ENCODE measurements around the gene MREG.
"Not testable (repeated sequence)": the region's sequence is repeated elsewhere in the genome, so short reads cannot be mapped to it uniquely, and the experiment has no call there.

Gene MREG

DNA sequence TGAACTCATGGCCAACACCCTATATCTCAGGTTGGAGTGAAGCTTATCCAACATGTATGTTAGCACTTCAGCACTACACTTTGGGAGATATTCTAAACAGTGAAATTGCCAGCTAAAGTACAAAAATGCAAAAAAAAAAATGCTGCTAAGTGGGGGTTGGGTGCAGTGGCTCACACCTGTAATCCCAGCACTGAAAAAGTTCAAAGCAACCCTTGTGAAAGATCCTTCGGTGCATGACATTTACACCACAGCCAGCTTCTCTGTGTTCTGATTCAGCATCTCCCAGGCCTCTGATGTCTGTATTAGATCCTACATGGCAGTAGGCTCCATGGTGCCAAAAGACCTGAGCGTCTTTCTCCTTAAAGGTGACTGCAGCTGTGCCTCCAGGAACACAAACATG is 4.1 kb downstream of the MREG start:
- H3K27ac Mint-ChIP-seq: peak overlapping the region; percentile 33
- H3K27me3 Mint-ChIP-seq, ATAC-seq, H3K9me3 Mint-ChIP-seq: not testable (repeated sequence)
- peak overlapping the region; percentile 35 for H3K4me3 Mint-ChIP-seq
- H3K36me3 Mint-ChIP-seq: peaks cover 18% of the 10 kb centered on the region
- peaks cover 64% of the 10 kb centered on the region for H3K4me1 Mint-ChIP-seq

DNA sequence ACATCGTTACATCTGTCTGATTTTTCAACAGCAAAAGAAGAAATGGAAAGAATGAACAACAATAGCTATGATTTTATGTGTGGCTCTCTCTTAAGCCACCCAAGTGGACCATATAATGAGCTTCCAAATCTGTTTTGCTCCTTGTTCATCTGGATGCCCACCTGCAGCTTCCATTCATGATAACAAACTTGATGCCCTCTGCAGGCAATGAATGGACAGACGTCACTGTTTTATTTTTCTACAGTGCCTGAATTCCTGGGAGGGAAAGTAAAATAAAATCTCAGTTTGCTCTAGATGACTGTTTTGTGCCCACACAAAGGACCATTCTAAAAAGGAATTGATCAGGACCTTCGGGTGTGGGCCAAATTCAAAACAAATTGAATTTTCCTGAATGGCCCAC is 5.0 kb downstream of the MREG start:
- Mint-ChIP-seq H3K4me1 (peaks cover 72% of the 10 kb centered on the region), H3K9me3 (peaks cover 3% of the 10 kb centered on the region), H3K27me3 (no peaks in the 10 kb centered on the region), H3K4me3 (no peak overlapping the region), H3K36me3 (peaks cover 26% of the 10 kb centered on the region), H3K27ac (peak overlapping the region; percentile 33)
- no peak for ATAC-seq

DNA sequence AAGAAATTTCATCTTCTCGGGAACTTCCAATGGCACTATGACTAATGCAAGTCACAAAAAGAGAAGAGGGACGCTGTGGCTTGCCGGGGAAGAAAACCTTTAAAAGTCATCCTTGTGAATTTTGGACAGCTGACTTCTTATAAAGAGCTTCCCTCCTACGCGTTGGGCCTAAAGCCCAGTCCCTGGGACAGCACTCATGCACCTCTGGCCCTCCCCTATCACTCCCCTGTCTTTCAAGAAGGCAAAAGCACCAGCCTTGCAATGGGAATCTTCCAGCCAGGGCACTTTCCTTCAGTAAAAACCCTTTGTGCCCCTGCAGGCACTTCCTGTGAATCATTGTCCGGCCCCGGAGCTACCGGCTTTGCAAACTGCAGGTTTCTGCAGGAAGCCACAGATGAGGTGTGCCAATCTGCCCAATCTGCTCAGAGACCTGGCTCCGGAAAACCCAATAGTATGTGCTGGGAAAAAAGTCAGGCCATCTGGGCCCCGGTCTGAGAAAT is 7.1 kb downstream of the MREG start:
- Mint-ChIP-seq H3K4me3 (peak overlapping the region; percentile 76), H3K27me3 (no peaks in the 10 kb centered on the region), H3K4me1 (peaks cover 69% of the 10 kb centered on the region), H3K36me3 (peaks cover 27% of the 10 kb centered on the region), H3K27ac (no peak overlapping the region), H3K9me3 (peaks cover 3% of the 10 kb centered on the region)
- peak; percentile 76 for ATAC-seq

DNA sequence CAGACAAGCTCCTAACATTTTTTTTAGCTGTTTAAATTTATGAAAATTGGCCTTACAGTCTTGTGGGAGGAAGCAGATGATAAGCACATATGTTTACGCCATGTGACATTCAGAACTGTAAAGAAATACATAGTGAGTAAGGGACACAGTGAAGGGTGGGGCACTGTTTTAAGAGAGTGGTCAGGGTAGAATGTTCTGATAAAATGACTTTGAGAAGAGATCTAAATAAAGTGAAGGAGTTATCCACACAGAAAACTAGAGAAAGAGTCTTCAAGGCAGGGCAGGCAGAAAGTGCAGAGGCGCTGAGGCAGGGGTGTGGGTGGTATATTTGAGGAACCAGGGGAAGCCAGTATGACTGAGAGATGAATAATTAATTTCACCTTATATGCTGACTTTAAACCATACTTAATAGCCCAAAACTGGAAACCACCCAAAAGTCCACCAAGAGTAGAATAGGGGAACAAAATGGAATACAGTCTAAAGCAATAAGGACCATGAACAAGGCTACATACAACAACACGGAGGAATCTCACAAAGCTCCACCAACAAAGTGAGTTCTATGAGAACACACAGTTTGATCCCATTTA is 8.6 kb downstream of the MREG start:
- Mint-ChIP-seq H3K27ac (no peak overlapping the region), H3K4me1 (peaks cover 62% of the 10 kb centered on the region), H3K27me3 (no peaks in the 10 kb centered on the region)

DNA sequence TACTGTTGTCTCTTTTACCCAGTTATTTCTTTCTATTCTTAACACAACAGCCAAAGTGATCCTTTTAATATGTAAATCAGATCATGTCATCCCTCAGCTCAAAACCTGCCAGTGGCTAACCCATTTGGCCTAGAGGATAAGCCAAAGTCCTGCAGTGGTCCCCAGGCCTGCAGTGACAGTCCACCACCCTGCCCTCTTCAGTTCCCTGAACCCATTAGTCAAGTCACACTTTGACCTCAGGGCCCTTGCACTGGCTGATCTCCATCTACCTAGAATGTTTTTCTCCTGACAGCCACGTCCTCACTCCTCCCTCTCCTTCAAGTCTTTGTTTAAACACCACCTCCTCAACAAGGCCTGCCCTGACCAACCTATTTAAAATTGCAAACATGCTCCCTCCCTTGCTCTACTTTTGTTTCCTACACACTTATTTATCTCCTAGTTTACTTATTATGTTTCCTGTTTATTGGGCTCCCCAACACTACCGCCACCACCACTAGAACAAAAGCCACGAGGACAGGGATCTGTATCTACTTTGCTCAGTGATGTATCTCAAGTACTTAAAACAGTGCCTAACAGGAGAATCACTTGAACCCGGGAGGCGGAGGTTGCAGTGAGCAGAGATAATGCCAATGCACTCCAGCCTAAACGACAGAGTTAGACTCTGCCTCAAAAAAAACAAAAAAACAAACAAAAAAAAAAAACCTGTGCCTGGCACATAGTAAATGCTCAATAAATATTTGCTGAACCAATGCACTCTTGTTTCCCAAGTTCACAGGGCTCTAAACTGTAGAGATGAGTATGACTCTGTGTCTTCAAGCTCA is 9.3 kb downstream of the MREG start:
- H3K36me3 Mint-ChIP-seq: peaks cover 24% of the 10 kb centered on the region
- peaks cover 3% of the 10 kb centered on the region for H3K9me3 Mint-ChIP-seq
- H3K27ac Mint-ChIP-seq: no peak overlapping the region
- no peaks in the 10 kb centered on the region for H3K27me3 Mint-ChIP-seq
- peak overlapping the region; percentile 20 for H3K4me3 Mint-ChIP-seq
- H3K4me1 Mint-ChIP-seq: peaks cover 55% of the 10 kb centered on the region
- no peak for ATAC-seq

More for the DNA sequence above, 8.6 kb downstream of the MREG start:
- Mint-ChIP-seq H3K4me3 (peak overlapping the region; percentile 70), H3K9me3 (peaks cover 3% of the 10 kb centered on the region), H3K36me3 (peaks cover 24% of the 10 kb centered on the region)
- peak; percentile 80 for ATAC-seq

DNA sequence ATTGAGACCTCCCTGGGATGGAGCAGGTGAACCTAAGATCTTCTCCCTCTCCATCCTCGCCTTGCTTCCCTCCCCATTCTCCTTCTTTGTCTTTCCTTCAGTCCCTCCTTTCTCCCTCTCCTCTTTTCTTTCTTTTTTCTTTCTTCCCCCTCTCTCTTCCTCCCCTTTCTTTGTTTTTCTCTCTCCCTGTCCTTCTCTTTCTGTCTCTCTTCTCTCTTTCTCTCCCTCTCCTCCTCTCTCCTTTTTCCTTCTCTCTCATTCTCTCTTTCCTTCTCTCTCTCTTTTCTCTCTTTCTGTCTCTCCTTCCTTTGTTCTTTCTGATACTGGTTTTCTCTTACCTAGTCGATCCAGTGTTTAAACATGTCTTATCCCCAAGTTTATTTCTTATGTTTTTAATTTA is 10.7 kb downstream of the MREG start:
- Mint-ChIP-seq H3K4me3 (peak overlapping the region; percentile 43), H3K27ac (no peak overlapping the region), H3K36me3 (peaks cover 26% of the 10 kb centered on the region), H3K9me3 (peaks cover 3% of the 10 kb centered on the region), H3K27me3 (no peaks in the 10 kb centered on the region), H3K4me1 (peaks cover 49% of the 10 kb centered on the region)
- ATAC-seq: no peak

DNA sequence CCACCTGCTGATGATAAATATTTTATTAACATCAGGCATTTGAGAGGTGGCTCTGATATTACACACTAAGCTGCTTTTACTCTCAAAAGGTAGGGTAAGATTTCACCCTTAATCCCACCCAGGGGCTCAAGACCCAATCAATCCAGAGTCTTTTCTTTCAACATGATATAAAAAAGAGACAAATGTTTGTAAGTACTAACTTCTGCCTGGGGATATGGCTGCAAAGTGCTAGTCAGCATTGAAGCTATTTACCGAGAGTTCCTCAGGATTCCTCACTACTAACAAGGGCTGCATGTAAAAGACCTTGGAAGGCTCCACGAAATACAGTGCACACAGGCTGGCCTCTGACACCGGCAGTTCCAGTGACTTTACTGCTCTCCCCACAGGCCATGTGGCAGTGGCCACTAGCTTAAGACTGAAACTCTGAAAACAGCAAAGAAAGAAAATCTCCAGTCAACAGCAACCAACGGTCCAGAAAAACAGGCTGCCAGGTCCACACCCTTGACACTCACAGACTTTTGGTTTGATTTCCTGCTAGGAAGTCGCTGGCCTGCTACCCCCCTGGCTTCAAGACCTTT is 11.2 kb downstream of the MREG start:
- H3K27ac Mint-ChIP-seq: no peak overlapping the region
- H3K27me3 Mint-ChIP-seq: no peaks in the 10 kb centered on the region
- H3K9me3 Mint-ChIP-seq: peaks cover 3% of the 10 kb centered on the region
- no peak for ATAC-seq
- H3K4me1 Mint-ChIP-seq: peaks cover 49% of the 10 kb centered on the region
- peaks cover 31% of the 10 kb centered on the region for H3K36me3 Mint-ChIP-seq
- H3K4me3 Mint-ChIP-seq: peak overlapping the region; percentile 43

DNA sequence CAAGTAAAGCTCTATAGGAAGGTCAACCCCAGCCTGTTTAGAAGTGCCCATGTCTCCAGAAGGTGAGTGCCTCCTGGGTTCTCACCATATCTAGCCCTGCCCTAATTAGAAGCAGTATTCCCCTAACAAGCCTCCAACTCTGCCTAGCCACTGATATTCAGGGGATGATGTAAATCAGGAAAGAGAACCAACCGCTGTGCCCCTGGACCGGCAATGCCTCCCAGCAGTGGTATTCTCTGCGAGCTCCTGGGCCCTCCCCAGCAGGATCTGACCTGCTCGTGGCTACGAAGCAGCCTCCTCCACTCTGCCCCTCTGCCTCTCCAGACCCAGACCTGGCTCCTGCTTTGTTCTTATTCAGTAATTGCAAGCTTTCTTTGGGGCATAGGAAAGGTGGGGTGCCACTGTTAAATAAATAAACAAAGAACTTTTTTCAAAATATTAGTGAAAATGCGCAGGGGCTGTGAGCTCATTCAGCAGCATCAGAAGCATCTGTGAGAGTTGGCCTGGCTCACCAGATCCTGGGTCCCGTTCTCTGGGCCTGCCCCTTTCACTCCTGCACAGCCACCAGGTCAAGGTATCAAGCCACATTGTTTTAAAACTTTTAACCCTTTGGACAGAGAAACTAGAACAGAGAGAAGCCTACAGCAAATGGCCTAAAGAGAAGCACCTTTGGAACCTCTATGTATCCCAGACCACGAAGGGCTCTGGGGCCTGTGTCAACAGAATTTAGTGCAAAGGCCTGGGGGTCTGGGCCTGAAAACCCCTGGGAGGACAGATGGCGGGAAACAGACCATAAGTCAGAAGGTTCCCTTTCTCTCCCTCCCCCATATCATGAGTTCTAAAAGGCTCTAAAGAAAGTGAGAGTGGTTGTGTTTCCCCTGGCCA is 11.9 kb downstream of the MREG start:
- Mint-ChIP-seq H3K4me3 (no peak overlapping the region), H3K36me3 (peaks cover 36% of the 10 kb centered on the region), H3K9me3 (peaks cover 3% of the 10 kb centered on the region), H3K4me1 (peaks cover 42% of the 10 kb centered on the region), H3K27ac (no peak overlapping the region), H3K27me3 (no peaks in the 10 kb centered on the region)
- peak; percentile 60 for ATAC-seq

DNA sequence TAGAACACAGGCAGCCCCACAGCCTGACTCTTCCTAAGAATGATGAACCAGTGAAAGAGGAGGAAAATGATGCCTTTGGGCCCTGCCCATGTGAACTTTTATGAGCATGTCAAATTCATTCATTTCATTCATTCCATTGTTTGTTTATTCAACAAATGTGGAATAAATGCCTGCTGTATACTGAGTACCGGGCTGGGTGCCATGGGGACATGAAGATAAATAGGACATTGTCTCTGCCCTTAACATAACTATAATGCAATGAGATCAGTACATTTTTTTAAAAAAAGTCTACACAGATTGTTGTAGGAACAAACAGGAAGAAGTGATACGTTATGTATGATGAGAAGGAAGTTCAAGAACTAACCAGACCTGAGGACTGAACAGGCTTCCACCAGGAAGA is 14.7 kb downstream of the MREG start:
- peaks cover 50% of the 10 kb centered on the region for H3K36me3 Mint-ChIP-seq
- H3K9me3 Mint-ChIP-seq: peaks cover 3% of the 10 kb centered on the region

DNA sequence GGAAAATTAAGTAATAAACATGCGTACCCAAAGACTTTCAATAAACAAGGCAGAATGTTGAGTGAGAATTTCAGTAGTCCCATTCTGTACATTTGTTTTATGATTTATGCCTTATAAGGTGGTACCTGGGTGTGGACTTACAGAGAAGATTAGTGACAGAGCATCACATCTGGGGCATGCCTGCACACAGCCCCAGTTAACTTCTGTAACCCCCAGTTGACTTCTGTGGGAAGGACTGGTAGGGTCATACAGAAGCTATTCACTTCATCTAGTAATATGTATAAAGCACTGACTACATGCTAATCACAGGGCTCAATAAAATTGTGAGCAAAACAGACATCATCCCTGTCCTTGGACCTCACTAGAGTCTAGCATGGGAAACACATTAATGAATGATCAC is 16.1 kb downstream of the MREG start:
- H3K9me3 Mint-ChIP-seq: peaks cover 3% of the 10 kb centered on the region
- no peaks in the 10 kb centered on the region for H3K27me3 Mint-ChIP-seq
- H3K36me3 Mint-ChIP-seq: peaks cover 53% of the 10 kb centered on the region
- H3K4me1 Mint-ChIP-seq: peaks cover 13% of the 10 kb centered on the region
- ATAC-seq: no peak
- no peak overlapping the region for H3K27ac Mint-ChIP-seq
- no peak overlapping the region for H3K4me3 Mint-ChIP-seq

More for the DNA sequence above, 14.7 kb downstream of the MREG start:
- no peak overlapping the region for H3K27ac Mint-ChIP-seq
- H3K27me3 Mint-ChIP-seq: no peaks in the 10 kb centered on the region
- H3K4me1 Mint-ChIP-seq: peaks cover 17% of the 10 kb centered on the region
- H3K4me3 Mint-ChIP-seq: no peak overlapping the region
- ATAC-seq: no peak

DNA sequence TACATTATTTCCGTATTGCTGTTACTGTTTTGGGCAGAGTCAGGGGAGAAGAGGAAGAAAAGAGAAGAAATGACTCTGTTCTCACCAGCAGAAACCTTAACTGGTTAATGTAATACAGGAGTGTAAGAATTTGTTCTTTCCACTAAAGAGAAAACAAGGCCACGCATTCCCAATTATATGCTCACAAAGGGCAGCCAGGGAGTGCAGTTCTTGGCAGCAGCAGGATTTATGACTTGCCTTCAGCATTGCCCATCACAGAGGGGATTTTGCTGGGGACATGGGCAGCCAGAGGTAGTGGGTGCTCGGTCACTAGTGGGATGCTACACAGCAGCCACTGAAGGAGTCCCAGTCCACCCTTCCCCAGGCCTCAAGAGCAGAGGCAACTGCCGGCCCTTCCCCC is 18.4 kb downstream of the MREG start:
- Mint-ChIP-seq H3K9me3 (peaks cover 14% of the 10 kb centered on the region), H3K4me3 (no peak overlapping the region), H3K4me1 (peaks cover 29% of the 10 kb centered on the region), H3K27ac (no peak overlapping the region), H3K27me3 (no peaks in the 10 kb centered on the region), H3K36me3 (peaks cover 76% of the 10 kb centered on the region)
- ATAC-seq: no peak

DNA sequence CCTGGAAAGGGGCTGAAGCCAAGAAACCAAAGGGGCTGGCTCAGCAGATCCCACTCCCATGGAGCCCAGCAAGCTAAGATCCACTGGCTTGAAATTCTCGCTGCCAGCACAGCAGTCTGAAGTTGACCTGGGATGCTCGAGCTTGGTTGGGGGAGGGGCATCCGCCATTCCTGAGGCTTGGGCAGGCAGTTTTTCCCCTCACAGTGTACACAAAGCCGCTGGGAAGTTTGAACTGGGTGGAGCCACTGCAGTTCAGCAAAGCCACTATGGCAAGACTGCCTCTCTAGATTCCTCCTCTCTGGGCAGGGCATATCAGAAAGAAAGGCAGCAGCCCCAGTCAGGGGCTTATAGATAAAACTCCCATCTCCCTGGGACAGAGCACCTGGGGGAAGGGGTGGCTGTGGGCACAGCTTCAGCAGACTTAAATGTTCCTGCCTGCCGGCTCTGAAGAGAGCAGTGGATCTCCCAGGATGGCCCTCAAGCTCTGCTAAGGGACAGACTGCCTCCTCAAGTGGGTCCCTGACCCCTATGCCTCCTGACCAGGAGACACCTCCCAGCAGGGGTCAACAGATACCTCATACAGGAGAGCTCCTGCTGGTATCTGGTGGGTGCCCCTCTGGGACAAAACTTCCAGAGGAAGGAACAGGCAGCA is 24.7 kb downstream of the MREG start:
- not testable (repeated sequence) for H3K27ac Mint-ChIP-seq, H3K27me3 Mint-ChIP-seq, ATAC-seq, H3K4me3 Mint-ChIP-seq
- Mint-ChIP-seq H3K4me1 (peaks cover 35% of the 10 kb centered on the region), H3K36me3 (peaks cover 91% of the 10 kb centered on the region), H3K9me3 (peaks cover 17% of the 10 kb centered on the region)

DNA sequence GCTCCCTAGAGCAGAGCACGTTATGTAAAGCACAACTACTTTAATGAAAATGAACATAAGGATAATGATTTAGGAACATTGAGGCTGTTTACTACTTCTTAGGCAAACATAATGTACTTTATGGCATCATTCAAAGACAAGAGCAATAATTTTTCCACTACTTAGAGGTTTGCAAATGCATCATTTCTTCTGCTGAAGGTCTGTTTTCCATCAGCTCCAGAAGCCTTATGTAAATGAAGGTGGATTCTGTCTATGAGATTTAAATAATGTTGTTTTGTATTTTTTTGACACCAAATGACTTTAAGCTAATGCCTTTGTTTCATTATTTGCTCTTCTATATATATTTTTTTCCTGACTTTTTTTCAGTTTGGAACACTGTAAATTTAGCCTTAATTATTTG is 28.1 kb downstream of the MREG start:
- peaks cover 6% of the 10 kb centered on the region for H3K9me3 Mint-ChIP-seq
- H3K4me3 Mint-ChIP-seq: no peak overlapping the region
- peaks cover 30% of the 10 kb centered on the region for H3K4me1 Mint-ChIP-seq
- ATAC-seq: no peak
- H3K27ac Mint-ChIP-seq: no peak overlapping the region
- H3K36me3 Mint-ChIP-seq: peaks cover 81% of the 10 kb centered on the region
- H3K27me3 Mint-ChIP-seq: no peaks in the 10 kb centered on the region

DNA sequence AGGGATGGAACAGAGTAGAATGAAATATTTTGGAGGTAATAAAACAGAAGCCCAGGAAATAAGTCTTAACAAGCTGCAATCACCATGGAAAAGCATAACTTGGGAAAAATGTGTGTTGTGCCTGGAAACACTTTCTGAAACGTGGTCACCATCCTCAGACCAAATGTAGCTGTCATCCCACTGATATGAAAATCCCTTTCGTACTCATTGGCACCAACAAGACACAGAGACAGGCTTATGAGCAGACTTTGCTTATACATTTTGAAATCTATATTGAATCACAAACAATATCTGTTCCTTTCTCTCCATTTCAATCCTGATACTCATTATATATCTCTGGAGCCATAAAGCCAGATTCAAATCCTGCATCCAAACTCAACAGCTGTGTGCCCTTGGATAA is 28.7 kb downstream of the MREG start:
- Mint-ChIP-seq H3K9me3 (peaks cover 6% of the 10 kb centered on the region), H3K27ac (no peak overlapping the region), H3K4me3 (no peak overlapping the region), H3K36me3 (peaks cover 77% of the 10 kb centered on the region), H3K27me3 (no peaks in the 10 kb centered on the region), H3K4me1 (peaks cover 31% of the 10 kb centered on the region)
- ATAC-seq: no peak

All from stimulated activated memory B cell treated with anti-CD40 and anti-IgM and Interleukin-4, amounts not matched to agents 10 μg/mL and 1 μg/mL and 100 μg/mL, for 72 hours (primary cell).